Measurements from ENCODE around the gene TSPAN16.

Gene TSPAN16

DNA sequence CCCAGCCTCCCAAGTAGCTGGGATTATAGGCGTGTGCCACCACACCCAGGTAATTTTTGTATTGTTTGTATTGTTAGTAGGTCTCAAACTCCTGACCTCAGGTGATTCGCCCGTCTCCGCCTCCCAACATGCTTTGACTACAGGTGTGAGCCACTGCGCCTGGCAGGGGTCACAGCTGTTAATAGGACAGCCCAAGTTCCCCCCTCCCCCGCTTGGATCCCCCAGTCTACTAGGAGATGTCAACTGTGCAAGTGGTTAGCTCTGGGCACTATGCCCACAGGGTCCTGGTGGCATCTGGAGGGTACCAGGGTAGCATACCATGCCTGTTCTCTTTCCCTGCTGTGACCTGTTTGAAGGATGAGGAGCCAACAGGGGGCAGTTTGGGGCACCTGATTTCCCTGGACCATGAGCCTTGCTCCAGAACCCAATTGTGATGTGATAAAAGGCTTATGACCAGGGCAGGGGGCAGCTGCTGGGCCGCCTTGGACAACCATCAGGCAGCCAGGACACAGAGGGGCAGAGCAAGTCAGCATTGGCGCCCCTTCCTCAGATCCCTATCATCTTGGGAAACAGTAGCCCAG lies at the start of gene TSPAN16:
TSS of gene TSPAN16 (plus strand) at position 496 of the 581 bp plus-strand sequence. CDS start 138 bp downstream, outside the sequence.
- FAIRE-seq (no peak), DNase-seq (ENCODE audit: low spot score) (no peak)

DNA sequence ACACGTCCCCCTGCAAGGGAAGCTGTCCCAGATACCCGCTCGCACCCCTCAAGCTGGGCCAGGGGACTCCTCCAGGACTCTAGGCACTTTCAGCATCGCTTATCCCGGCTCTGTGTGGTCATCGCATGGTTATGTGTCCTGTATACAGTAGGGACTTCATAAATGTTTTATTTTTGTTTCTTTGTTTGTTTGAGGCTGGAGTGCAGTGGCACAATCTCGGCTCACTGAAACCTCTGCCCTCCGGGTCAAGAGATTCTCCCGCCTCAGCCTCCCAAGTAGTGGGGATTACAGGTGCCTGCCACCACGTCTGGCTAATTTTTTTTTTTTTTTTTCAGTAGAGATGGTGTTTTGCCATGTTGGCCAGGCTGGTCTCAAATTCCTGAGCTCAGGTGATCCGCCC lies 49.0 kb upstream of the TSPAN16 start:
- DNase-seq (ENCODE audit: low spot score) (no peak), FAIRE-seq (no peak)

- FAIRE-seq (no peak), DNase-seq (ENCODE audit: low spot score) (no peak)
Observed at GRCh38 chr19:11247391-11247790, 48.6 kb upstream of the TSPAN16 start.

DNA sequence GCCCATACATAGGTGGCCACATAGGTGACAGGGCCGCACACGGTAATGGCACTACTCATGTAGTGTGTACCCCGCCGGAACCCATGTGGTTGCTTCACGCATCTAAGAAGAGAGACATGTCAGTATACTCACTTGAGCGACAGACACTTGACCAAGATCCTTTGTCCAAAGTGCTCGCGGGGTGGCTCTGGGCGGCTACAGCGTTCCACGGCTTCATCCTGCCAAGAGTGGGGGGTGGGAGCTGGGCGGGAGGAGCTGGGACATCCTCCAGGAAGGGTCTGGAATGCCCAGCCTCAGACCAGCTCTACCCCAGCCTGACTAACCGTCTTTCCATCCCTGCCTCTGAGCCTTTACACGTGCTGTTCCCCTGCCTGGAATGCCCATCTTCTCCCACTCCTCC lies 48.0 kb upstream of the TSPAN16 start:
- FAIRE-seq (no peak), DNase-seq (ENCODE audit: low spot score) (no peak)

- no peak for DNase-seq (ENCODE audit: low spot score)
- no peak for FAIRE-seq
Observed at GRCh38 chr19:11248852-11249251, 47.1 kb upstream of the TSPAN16 start.

DNA sequence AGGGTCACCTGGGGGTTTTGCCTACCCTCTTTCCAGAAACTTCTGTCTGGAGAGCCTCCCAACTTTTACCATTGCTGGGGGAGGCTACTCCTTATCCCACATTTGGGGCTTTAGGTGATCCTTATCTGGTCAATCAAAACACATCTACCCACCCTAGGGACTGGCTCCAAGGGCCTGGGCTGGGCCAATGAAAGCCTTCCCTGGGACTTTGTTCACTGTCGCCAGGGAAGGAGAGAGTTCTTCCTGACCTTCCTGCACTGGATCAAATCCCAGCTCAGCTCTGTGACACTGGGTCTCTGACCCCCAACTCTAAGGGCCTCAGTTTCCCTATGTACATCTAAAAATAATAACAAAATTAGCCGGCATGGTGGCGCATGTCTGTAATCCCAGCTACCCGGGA lies 44.7 kb upstream of the TSPAN16 start:
- FAIRE-seq: no peak
- no peak for DNase-seq (ENCODE audit: low spot score)

- no peak for FAIRE-seq
- DNase-seq (ENCODE audit: low spot score): no peak
Observed at GRCh38 chr19:11251650-11252314, 44.2 kb upstream of the TSPAN16 start.

DNA sequence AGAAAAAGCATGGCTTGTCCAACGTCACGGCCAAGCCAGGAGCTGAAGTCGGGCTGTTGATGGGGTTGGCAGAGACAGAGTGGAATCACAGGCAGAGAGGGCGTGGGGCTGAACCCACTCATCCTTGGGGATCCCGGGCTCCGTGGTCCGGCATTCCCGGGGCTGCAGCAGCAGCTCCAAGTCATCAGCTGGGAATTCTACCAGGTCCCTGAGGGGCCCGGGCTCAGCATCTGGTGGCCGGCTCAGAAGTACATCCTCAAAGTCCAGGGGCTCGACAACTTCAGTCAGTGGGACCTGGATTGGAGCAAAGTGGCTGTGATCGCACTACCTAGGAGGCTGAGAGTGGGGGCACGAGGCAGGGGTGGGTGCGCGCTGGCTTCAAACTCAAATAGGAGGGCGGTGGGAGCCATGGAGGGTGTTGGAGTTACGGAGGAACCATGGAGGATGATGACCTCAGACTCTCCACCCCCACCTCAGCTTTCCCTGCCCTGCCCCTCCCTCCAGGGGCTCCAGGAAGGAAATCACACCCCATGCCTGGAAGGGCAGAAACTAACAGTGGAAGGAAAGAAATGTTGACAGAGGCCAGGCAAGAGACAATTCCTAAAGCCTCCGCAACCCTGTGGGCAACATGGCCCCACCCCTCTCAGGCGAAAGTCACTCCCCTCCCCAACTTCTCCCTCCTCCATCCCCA lies 43.1 kb upstream of the TSPAN16 start:
- no peak for FAIRE-seq
- DNase-seq (ENCODE audit: low spot score): no peak

- DNase-seq (ENCODE audit: low spot score) (no peak), FAIRE-seq (no peak)
Observed at GRCh38 chr19:11254666-11255065, 41.3 kb upstream of the TSPAN16 start.

- no peak for FAIRE-seq
Observed at GRCh38 chr19:11256189-11256588, 39.8 kb upstream of the TSPAN16 start.

GRCh38 chr19:11257846-11258380 lies 38.0 kb upstream of the TSPAN16 start:
- FAIRE-seq (no peak), DNase-seq (ENCODE audit: low spot score) (no peak)

More at GRCh38 chr19:11256189-11256588, 39.8 kb upstream of the TSPAN16 start:
- no peak for DNase-seq (ENCODE audit: low spot score)

GRCh38 chr19:11260996-11261395 lies 35.0 kb upstream of the TSPAN16 start:
- FAIRE-seq: no peak
- no peak for DNase-seq (ENCODE audit: low spot score)

GRCh38 chr19:11261431-11261970 lies 34.5 kb upstream of the TSPAN16 start:
- FAIRE-seq: no peak
- no peak for DNase-seq (ENCODE audit: low spot score)

DNA sequence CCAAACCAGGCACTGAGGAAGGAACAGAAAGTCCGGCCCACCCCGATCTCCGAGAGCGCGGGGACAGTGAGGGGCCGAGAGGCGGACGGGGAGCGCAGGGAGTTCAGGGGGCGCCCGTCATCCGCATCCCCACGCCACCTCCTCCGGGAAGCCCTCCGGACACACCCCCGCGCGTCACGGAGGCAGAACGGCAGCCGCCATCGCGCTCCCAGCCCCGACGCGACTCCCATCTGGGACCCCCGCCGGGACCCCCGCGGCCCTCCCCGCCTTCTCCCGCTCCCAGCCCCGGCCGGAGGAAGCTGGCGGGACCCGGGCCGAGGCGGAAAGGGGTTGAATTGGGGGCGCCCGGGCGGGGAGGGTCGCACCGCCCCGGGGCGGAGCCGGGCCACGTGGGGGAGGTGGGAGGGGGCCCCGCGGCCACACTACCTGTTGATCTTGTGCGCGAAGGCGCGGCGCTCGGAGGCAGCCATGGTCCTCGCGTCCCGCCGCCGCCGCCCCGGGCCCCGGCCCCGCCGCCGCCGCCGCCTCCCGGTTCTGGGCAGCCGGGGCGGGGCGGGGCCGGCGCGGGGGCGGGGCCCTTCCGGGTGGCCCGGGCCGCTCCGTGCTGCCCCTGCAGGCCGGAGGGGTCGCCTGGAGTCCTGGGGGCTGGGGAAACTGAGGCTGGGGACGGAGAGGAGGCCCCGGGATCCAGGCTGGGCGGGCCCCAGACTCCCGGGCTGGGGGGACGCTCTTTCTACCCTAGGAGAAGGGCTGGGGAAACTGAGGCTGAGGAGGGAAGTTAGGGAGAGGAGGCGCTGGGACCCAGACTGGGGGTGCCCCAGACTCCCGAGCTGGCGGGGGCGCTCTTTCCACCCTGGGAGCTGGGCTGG lies 33.8 kb upstream of the TSPAN16 start, which contains the start of gene DOCK6:
TSS of gene DOCK6 (minus strand) at position 554 of the 869 bp plus-strand sequence. CDS start at position 470, 84 bp downstream.
- DNase-seq (ENCODE audit: low spot score): peak; percentile 61
- FAIRE-seq: no peak

GRCh38 chr19:11263726-11264125 lies 32.2 kb upstream of the TSPAN16 start:
- DNase-seq (ENCODE audit: low spot score) (no peak), FAIRE-seq (no peak)

GRCh38 chr19:11264452-11265176 lies 31.3 kb upstream of the TSPAN16 start:
- FAIRE-seq: no peak
- DNase-seq (ENCODE audit: low spot score): no peak

DNA sequence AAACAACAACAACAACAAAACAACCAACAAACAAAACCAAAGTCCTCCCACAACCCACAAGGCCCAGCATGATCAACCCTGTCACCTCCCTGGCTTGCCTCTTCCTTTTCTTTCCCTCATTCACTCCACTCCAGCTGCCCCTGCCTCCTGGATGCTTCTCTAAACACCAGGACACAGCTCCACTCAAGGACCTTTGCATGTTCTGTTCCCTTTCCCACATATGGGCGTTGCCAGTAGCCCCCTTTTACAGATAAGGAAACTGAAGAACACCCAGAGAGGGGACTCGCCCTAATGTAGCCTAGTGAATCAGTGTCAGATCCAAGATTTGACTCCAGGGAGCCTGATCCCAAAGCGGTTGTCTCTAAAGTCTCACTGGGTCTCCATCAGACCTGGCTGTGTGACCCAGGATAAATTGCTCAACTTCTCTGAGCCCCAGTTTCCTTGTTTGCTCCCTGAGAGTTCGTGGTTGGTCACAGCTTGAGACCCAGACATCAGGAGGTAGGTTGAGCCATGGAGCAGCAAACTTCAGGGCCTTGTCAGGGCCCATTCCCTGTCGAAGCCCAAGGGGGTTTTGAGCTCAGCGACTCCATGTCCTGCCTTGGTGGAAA lies 30.7 kb upstream of the TSPAN16 start:
- no peak for FAIRE-seq

DNA sequence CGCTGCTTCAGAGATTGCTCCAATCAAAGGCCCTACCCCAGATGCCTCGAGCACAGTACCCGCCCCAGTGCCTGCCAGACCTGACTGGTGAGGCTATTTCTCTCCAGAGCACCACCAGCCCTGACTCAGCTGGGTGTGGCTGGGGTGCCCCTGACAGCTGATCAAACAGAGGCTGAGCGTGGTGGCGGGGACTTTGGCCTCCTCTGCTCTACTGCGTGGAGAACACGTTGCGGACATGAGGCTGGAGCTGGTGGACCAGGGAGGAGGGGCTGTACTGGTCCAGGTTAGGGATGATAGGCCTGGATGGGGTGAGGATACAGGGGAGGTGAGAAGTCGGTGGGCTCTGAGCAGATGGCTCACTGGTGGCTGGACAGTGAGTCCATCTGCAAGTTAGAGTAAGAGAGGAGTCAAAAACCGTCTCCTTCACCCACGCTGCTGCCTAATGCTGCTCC lies 30.1 kb upstream of the TSPAN16 start:
- DNase-seq (ENCODE audit: low spot score) (peak; percentile 42), FAIRE-seq (no peak)

More for the DNA sequence above, 30.7 kb upstream of the TSPAN16 start:
- no peak for DNase-seq (ENCODE audit: low spot score)

- DNase-seq (ENCODE audit: low spot score) (no peak), FAIRE-seq (no peak)
Observed at GRCh38 chr19:11267316-11268085, 28.5 kb upstream of the TSPAN16 start.

Data from urothelium cell line (cell line).